ENCODE data around the gene LRBA. TPM values are rescaled to one million over a fixed set of nuclear protein-coding genes. Genes with fewer than 3 reads are reported as not detected.

LRBA gene
- total and polyA plus RNA-seq, 9 of the 15 experiments (the other 6 are each of a cell fraction or from before 2014, with no cell fraction given) = 24.2 to 88.7 (median 59.7) TPM

DNA sequence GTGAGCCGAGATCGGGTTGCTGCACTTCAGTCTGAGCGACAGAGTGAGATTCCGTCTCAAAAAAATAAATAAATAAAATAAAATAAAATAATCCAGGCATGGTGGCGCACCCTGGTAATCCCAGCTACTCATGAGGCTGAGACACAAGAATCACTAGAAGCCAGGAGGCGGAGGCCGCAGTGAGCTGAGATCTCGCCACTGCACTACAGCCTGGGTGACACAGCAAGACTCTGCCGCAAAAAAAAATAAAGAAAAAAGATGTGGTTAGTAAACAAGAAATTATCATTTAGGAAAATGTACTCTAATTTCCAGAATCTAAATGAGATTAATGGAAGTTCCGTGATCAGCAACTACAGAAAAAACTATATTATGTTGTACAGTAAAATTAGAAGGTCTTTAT is 14.5 kb upstream of the LRBA start (continued):
- no peak for TF ChIP-seq ZNF740 (CRISPR knock-in tag; IDR thresholded peaks at IDR 0.05)
- no peak for TF ChIP-seq ZNF740 (tag; IDR thresholded peaks at IDR 0.05)
- no peak for TF ChIP-seq KAT8 (IDR thresholded peaks at IDR 0.05; ENCODE audit: low read depth)
- no peak for TF ChIP-seq ZNF174 (CRISPR knock-in tag; IDR thresholded peaks at IDR 0.05)
- TF ChIP-seq TSHZ1 (CRISPR knock-in tag; IDR thresholded peaks at IDR 0.05) = no peak
- no peak for TF ChIP-seq CHD2 (IDR thresholded peaks at IDR 0.05; ENCODE audit: low read depth, low read length)
- peak; percentile 32 for TF ChIP-seq ZNF384 (IDR thresholded peaks at IDR 0.05; ENCODE audit: low read depth, low read length)
- TF ChIP-seq ZBTB40 (IDR thresholded peaks at IDR 0.05) = no peak
- no peak for TF ChIP-seq ZBTB40 (CRISPR knock-in tag; IDR thresholded peaks at IDR 0.05)
- TF ChIP-seq YY1 (IDR thresholded peaks at IDR 0.05; ENCODE audit: borderline replicate concordance in 1 of 3, control insufficient read depth in 1 of 3, extremely low read depth in 1 of 3, insufficient read depth in 3 of 3, insufficient read length in 1 of 3, insufficient replicate concordance in 2 of 3, low read depth in 1 of 3, low read length in 2 of 3) = no peak
- no peak for TF ChIP-seq U2AF2 (optimal IDR thresholded peaks at IDR 0.05; ENCODE audit: low read depth, low read length)
- no peak for TF ChIP-seq U2AF1 (optimal IDR thresholded peaks at IDR 0.05; ENCODE audit: low read depth, low read length)

All from K562 (cell line).